HCEC 1CT (cell line): ENCODE measurements around the gene ZDHHC5.
"Not testable (repeated sequence)": the region's sequence is repeated elsewhere in the genome, so short reads cannot be mapped to it uniquely, and the experiment has no call there.

Source experiments
- DNase-seq: peaks from one replicate; pipeline ENCODE4 v3.0.0-alpha.2; 2017

Gene ZDHHC5

DNA sequence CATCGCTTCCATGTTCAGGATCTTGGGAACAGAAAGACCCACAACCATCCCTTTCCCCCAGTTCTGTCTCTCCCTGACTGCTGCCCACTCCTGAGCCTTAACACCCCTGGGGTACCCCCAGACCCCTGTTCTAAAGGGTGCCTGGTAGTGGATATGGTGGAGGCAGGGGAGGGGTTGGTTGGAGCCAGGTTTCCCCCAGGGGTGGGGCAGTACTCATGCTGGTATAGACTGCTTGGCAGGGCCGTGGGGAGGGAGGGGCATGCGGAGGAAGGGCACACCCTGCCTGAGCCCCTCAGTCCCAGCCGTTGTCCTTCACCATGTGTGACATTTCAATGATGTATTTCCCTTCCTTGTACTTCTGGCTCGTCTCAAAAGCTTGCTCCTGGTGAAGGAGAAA is 22.2 kb upstream of the ZDHHC5 start:
- DNase-seq: no peak

DNA sequence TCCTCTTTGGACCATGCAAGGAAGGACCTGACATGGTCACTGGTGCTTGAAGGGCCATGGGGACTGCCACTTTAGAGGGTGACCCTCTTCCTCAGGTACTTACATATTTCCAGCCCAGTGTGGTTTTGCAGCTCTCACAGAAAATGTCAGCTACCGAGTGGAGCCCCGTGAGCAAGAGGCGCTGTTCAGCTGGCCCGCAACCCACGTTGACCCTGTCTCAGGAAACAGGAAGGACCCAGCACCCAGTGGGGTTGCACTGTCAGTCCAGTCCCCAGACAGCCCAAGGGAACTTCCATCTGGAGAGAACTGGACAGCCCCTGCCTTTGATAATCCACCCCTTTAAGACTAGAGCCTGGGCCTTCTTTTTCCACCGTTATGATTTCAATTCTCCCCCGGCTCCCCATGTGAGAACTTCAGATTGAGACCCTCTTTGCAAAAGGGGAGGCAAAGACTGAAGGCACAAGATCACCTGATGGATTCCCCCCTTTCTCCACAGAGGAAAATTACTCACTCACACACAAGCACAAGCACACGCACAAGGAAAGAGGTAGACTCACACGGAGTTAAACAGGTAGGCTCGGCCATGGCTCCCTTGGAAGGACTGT is 21.6 kb upstream of the ZDHHC5 start:
- no peak for DNase-seq

DNA sequence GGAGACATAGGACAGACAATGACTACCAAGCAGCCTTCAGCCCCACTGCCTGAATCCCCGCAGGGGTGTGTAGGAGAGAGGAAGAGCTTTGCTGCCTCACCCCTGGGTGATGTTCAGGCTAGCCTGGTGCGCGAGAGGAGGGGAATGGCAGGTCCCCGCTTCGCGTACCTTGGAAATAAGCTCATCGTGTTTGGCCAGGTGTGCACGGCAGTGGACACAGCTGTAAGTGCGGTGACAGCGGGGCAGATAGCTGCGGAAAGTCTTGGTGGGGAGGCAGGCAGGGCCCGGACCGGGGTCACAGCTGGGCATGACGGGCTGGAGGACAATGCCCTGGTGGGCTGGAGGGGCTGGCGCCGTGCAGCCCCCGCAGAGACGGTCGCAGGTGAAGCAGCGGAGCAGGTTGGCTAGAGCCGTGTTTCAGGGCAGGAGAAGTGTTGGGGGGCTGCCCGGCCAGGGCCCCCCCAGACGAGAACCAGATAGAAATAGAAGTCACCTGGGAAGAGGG is 21.1 kb upstream of the ZDHHC5 start:
- no peak for DNase-seq

DNA sequence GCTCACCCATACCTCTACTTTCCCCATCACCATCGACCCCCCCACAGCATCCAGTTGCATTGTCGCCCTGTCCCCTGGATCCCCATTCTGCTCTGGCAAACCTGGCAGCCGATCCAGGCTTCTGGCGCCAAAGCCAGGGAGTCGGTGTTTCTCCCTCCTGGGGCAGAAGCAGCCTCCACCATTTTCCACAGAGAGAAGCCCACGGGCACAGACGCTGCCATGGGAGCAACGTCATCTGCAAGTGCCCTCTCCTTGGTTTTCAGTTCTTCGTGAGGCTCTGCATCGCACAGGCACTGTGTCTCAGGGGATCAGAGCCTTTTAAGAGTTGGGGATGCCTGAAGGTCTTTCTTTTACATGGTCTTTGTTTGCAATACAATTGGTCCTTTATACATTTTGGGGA is 20.5 kb upstream of the ZDHHC5 start:
- DNase-seq: no peak

DNA sequence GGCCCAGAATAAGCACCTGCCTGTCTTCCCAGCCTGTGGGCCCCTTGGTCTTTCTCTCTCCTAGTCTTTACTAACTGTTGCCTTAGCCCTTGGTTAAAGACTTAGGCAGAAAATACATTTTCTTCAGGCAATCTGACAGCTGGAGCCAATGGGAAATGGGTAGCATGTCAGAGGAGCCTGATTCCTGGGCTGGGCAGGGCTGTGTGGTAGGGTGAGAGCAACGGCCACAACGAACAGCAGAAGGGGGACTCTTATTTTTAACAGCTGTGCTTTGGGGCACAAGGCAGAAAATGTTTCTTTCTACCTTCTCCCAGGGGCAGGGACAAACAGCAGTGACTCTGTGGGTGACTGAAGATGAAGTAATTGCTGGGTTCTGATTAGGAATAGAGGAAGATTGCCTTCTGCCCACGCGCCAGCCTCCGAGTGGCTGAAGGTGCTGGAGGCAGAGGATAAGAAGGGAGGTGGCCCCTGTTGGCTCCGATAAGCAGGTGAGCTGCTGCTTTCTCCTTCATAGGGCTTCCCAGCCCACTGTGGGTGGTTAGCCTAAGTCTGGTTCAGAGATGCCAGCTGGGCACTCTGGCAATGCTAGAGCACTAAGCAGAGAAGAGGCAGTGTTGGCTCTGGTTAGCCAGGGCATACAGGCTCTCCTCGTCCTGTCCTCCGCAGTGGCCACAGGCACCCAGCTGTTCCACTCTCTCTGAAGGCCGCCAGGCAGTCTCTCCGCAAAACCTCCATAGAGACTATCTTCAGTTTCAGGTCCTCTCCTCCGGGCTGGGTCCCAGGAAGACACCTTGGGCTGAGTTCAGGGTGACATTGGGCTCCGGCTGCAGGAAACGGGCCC is 19.7 kb upstream of the ZDHHC5 start:
- DNase-seq: no peak

DNA sequence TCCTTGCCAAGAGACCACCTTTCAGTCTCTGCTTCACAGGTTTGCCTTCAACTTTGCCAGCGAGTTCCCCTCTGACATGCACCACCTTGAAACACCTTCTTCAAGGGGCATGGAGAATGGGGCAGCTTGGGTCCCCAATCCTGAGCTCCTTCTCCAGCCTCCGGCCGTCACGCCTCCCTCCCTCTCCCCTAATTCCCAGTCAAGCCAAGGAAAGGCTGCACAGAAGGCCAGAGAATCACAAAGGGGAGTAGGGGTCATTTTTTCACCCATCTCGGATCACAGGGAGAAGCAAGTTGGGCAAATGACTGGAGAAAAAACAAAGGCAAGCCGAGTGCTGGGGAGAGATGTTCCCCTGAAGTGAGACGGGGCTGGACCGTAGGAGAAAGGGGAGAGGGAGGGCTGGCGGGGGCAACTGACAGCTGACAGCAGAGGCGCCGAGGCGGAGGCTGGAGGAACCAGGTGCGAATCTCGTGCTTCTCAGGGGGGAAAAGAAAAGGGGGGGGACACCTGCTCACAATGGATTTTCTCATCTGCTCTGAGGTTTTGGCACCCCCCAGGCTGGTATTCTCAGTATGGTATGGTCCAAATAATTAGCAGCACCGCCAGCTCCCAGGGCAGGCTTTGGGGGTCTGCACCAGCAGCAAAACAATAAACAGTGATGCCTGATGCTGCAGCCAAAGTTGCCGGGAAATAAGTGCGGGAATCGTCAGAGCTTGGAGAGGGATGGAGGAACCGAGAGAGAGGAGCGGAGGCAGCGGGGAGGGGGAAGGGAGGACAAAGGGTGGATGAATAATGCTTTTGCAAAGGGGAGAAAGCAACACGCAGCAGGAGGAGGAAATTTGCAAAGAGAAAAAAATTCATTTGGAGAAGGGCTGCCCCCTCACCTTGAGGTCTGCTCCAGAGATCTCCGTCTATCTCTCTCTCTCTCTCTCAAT is 18.8 kb upstream of the ZDHHC5 start:
- peak; percentile 31 for DNase-seq

DNA sequence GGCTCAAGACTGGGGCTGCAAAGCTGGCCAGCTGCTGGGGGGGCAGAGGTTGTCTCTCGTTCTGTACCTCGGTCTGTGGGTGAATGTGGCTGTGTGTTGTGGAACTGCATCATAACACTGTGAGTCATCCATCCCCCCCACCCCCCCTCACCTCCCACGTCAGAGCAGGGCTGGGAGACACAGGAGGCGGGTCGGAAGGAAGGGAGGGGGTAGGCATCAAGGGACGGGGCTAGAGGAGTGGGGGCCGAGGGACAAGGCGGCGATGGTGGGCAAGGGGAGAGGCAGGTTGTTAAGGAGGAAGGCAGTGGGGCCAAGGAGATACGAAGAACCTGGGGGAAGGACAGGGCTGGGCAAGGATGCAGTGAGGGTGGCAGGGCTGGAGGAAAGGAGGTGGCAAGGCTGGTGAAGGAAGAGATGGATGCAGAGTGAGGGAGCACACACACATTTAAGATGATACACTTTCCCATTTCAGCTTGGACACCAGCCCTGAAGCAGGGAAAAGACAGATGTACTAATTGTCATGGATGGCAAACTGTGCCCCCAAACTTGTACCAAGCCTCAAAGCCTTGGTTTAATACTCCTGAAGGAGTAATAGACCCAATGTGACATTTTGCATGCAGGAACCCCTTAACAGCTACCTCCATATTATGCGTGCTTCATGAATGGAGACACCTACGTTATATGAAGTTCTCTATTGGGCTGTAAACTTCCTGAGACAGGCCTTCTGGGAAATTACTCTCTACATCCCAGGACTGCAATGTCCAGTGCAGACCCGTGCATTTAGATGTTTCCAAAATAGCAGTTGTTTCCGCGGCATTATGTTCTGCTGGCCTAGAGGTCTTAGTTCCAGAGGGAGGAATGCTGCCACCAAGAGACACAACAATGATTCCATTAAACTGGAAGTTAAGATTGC is 17.8 kb upstream of the ZDHHC5 start, which contains the start of gene YPEL4:
TSS of gene YPEL4 (minus strand) at position 87 of the 913 bp plus-strand sequence. CDS start 2,805 bp downstream, outside the sequence.
- DNase-seq: peak; percentile 68

DNA sequence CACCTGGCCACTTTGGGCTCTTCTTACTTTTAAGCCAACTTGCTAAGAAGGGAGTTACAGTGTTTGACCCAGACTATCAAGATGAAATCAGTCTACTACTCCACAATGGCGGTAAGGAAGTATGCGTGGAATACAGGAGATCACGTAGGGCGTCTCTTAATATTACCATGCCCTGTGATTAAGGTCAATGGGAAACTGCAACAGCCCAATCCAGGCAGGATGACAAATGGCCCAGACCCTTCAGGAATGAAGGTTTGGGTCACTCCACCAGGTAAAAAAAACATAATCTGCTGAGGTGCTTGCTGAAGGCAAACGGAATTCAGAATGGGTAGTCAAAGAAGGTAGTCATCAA is 17.2 kb upstream of the ZDHHC5 start:
- no peak for DNase-seq

DNA sequence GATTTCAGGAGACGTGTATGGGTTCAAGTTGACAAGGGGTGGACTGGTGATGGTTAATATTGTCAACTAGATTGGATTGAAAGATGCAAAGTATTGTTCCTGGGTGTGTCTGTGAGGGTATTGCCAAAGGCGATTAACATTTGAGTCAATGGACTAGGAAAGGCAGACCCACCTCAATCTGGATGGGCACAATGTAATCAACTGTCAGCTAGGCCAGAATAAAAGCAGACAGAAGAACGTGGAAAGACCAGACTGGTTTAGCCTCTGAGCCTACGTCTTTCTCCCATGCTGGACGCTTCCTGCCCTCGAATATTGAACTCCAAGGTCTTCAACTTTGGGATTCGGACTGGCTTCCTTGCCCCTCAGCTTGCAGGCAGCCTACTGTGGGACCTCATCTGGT is 16.5 kb upstream of the ZDHHC5 start:
- no peak for DNase-seq

DNA sequence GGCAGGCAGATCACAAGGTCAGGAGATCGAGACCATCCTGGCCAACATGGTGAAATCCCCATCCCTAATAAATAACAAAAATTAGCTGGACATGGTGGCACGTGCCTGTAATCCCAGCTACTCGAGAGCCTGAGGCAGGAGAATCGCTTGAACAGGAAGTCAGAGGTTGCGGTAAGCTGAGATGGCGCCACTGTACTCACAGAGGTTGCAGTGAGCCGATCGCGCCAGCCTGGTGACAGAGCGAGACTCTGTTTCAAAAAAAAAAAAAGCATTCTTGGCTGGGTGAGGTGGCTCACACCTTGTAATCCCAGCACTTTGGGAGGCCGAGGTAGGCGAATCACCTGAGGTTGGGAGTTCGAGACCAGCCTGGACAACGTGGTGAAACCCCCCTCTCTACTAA is 15.7 kb upstream of the ZDHHC5 start:
- not testable (repeated sequence) for DNase-seq

DNA sequence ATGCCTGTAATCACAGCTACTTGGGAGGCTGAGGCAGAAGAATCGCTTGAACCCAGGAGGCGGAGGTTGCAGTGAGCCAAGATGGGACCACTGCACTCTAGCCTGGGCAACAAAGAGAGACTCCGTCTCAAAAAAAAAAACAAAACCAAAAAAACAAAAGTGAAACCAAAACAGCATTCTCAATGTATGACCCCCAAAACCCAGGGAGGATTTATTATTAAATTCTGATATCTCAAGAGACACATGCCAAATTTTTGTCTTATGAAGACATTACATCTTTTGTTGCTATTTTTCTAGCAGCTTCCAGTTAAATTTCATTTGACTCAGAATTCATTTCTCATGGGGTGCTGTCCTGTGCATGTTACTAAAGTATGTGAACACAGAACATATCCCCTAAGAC is 15.3 kb upstream of the ZDHHC5 start:
- no peak for DNase-seq

DNA sequence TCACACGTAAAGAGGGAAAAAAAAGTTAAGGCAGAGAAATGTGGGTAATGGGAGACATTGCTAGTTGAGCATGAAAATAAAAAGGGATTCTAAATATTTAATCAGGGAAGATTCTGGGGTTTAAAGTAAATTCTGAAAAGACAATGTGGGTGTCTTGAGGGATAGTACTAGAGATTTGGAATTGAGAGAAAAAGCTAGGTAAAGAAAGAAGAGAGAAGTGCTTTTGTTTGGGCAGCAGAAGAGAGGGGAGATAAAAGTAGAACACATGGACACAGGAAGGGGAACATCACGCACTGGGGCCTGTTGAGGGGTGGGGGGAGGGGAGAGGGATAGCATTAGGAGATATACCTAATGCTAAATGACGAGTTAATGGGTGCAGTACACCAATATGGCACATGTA is 14.8 kb upstream of the ZDHHC5 start:
- DNase-seq: no peak

DNA sequence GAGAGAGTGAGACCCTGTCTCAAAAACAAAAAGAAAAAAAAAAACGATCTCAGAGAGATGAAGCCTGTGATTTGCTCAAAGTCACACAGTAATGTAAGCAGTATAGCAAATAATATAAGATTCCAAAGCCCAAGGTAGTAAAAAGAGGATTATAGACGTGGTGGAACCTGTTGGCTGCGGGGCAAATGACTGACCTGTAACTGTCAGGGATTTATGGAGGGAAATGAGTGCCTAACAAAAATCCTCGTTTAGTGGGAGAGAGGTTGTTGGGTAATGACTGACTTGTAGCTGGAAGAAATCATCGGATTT is 11.1 kb upstream of the ZDHHC5 start:
- DNase-seq: no peak

DNA sequence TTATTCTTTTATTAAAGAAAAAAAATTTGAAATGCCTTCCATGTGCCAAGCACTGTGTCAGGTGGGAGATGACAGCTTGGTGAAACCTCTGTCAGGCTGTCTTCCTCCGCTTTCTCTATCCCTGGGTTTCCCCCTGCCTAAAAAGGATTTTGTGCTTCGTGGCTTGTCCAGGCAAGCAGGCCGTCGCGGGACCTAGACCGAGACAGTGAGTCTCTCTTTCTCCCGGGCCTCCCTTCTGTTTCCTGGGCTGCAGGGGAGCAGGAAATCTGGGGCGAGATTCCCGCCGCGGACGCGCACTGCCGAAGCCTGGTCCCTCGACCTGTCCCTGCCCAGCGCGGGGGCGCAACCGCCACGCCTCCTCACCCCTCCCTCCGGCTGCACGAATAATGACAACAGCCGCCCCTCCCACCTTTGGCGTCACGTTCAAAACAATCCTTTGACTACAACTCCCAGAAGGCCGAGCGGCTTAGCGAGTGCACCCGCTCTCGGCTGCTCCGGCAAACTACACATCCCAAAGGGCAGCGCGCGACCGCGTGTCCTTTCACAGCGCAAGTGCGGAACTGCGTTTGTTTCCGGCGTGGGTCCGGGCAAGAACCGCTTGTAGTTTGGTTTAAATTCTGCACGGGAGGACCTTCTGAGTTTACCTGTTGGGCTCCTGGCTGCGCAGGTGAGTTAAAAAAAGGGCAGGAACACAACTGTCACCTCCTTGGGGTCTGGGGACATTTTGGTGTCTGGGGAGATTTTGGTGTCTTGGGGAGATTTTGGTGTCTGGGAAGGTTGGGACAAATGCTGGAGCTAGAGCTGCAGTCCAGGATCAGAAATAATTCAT is 10.5 kb upstream of the ZDHHC5 start, which contains the start of gene CLP1:
TSS of gene CLP1 (plus strand) at position 569 of the 829 bp plus-strand sequence. CDS start 1,715 bp downstream, outside the sequence.
- peak; percentile 97 for DNase-seq

DNA sequence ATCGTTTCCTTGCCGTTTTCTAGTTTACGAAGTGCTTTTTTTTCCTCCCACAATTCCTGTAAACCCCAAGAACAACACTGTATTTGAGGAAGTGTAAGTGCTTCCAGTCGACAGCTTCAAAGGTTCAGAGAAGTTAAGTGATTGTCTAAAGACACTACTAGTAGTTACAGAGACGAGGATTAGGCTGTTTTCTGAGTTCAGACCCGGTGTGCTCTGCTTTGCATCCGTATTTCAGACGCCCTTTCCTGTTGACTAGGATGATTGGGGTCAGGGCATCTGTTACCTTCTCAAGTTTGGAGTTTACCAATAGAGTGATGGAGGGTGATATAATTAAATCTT is 9.9 kb upstream of the ZDHHC5 start:
- no peak for DNase-seq

DNA sequence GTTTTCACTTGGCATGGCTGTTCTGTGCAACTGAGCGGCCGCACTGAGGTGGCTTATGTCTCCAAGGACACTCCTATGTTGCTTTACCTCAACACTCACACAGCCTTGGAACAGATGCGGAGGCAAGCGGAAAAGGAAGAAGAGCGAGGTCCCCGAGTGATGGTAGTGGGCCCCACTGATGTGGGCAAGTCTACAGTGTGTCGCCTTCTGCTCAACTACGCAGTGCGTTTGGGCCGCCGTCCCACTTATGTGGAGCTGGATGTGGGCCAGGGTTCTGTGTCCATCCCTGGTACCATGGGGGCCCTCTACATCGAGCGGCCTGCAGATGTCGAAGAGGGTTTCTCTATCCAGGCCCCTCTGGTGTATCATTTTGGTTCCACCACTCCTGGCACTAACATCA is 8.2 kb upstream of the ZDHHC5 start:
- DNase-seq: no peak

DNA sequence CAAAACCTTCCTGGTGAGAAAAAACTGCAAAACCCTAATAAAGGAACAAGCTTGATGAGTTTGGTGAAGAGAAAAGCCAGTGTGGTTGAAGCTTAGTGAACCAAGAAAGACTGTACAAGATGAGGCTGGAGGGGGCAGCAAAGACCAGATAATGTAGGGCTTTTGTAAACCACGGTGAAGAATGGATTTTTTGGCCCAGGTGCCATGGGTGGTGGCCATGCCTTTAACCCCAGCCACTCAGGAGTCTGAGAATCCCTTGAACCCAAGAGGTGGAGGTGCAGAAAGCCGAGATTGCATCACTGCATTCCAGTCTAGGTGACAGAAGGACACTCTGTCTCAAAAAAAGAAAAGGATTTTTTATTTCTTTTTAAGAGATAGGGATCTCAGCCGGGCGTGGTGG is 5.0 kb upstream of the ZDHHC5 start:
- DNase-seq: no peak

DNA sequence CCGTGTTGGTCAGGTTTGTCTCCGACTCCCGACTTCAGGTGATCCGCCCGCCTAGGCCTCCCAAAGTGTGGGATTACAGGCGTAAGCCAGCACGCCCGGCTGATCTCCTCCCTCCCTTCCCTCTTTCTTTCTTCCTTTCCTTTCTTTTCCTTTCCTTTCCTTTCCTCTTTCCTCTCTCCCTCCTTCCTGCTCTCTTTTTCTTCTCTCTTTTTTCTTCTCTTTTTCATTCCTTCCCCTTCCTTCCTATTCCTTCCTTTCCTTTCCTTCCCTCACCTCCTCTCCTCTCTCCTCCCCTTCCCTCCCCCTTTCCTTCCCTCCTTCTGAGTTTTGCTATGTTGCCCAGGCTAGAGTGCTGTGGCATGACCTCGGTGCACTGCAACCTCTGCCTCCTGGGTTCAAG is 3.9 kb upstream of the ZDHHC5 start:
- no peak for DNase-seq

DNA sequence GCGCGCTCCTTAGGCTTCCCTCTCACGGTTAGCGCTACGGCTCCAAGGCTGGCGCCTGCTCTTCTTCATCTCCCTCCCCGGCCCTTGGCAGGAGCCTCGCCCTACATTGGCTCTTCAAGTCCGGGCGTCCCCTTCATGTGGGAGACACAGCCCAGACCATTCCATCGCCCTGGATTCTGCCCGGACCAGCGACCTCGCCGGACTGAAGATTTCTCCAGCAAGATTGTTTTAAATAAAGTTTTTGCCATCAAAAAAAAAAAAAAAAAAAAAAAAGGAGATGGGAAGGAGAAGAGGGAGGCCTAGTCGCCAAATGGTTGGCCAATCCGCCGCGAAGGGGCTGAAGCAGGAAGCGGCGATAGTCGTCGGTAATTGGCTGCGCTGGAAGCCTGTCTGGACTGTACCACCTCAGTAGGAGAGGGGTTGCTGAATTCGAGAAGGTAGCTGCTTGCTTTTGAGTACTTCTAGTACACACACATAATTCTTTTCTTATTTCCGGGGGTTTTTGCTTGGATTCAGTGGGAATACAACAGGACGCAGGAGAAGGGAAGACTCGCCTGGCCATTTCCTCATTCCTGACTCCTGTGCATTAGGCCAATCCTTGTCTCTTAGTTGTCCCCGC is 688 bp upstream of the ZDHHC5 start:
- DNase-seq: peak; percentile 99

DNA sequence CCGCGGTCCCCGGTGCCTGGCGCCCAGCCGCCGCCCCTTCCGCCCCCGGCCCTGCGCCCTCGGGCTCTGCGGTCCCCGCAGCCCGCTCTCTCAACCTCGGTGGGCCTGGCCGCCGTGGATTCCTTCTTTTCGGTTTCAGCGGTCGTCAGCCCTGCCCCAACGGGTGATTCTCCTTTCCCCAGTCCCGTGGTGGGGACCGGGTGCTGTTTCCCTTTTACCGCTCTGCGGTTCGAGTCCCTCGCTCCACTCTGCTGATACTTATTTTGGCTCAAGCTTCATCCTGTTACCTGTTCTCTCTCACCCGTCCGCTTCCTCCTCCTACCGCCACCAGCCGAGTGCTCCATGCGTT is 494 bp downstream of the ZDHHC5 start:
- DNase-seq: no peak

DNA sequence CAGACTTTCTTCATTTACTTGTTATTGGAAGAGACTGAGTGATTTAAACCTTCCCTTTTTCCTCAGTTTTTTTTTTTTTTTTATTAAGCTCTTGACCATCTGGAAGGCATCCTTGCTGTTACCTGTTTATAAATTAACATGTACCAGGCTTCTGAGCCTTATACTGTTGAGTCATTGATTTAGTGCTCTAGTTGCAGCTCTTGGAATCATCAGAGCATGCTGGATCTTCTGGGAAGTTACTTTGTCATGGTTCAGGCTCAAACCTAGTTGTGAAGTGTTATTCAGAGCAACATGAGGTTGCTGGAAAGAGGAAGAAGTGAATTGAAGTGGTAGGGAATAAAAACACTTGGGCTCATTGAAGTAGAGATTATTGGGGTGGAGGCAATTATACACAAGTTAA is 6.3 kb downstream of the ZDHHC5 start:
- no peak for DNase-seq
